ENCODE data around the gene TOMM20. TPM values are rescaled to one million over a fixed set of nuclear protein-coding genes. Genes with fewer than 3 reads are reported as not detected.

TOMM20 gene
- 123 and 141 TPM in 2 replicates for total RNA-seq

DNA sequence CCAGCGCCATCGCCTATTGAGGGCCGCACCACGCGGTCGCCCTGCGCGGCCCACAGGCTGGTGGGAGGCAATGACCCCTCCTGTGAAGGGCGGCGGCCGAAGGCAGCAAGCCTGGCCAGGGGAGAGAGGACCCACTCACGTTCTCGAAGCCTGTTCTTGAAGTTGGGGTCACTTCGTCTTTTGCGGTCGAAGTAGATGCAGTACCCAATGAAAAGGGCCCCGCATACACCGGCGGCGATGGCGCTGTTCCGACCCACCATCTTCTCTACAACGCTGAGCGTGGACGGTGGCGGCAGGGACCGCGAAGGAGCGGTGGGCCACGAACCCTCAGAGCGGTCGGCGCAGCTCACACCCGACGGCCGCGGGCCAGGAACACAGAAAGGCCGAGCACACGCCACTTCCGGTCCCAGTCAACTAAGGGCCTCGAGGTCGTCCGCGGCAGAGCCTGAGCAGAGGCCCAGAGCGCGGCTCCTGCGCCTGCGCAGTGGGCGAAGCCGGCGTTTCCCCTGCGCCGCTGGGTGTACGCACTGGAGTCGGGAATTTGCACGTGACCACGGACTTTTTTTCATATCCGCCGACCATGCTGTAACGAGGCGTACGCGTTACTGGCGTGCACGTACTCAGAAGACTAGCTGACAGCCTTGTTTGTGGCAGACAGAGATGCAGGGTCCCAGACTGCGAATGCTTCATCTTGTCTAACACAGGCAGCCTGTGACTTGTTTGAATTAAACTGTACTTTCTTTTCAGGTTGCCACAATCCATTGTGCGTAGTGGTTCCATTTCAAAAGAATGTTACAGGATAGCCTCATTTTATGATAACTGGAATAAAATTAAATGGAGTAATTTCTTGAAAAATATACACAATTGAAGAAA lies at the start of gene TOMM20:
Gene TOMM20 (minus strand): TSS at position 382 of the 873 bp plus-strand sequence. CDS start 122 bp downstream, at position 260.

DNA sequence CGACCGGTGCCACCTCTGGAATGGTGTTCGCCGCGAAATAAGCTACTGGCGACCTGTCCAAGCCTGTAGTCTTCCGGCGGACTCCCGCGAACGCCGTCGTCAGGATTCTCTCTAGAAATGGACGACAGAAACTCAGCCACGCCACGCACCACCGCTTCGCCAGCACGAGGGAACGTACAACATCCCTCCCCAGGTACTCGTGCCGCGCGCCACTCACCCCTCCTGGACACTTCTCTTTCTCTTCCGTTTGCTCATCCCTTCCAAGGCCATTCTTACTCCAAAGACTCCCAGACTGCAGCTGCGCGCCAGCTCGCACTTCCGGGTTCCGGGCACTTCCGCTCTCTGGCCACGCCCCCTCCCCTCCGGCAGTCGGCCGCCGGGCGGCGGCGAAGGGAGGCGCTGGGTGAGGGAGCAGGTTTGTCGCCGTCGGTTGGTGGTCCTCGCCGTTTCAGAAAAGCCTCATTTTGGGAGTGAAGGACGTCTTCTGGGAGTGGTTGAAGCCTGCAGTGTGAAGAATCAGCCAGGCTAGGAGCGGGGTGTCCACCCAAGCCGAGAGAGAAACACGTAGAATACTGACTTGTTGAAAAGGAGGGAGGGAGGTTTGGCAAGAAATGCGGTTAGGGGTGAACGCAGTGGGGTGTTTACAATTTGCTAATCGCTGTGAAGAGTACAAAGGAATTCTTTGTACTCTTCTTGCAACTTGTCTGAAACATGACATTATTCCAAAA lies 32.5 kb upstream of the TOMM20 start, which contains the start of gene RBM34:
Gene RBM34 (minus strand): TSS at position 294 of the 728 bp plus-strand sequence. CDS start 24 bp downstream, at position 270.

Other genes starting within 250 kb of the TOMM20 start
- gene RBM34, start 32.4 kb upstream of the TOMM20 start, total RNA-seq, result 45.4 and 47.5 TPM in 2 replicates
- 8.8 and 24.2 TPM in 2 replicates for gene ARID4B, start 199.3 kb upstream of the TOMM20 start, total RNA-seq
- gene GGPS1, start 199.7 kb upstream of the TOMM20 start, total RNA-seq, result 23.9 and 27.9 TPM in 2 replicates
- 16.5 and 20.2 TPM in 2 replicates for gene TBCE, start 238.6 kb upstream of the TOMM20 start, total RNA-seq